Measurements from ENCODE around the gene NTRK2.

NTRK2 gene

GRCh38 chr9:84815554-84815953 lies 146.0 kb downstream of the NTRK2 start:
- DNase-seq (ENCODE audit: low read depth in 2 of 3, low spot score in 1 of 3): no peak

GRCh38 chr9:84817038-84817437 lies 147.5 kb downstream of the NTRK2 start:
- DNase-seq (ENCODE audit: low read depth in 2 of 3, low spot score in 1 of 3): no peak

GRCh38 chr9:84818791-84819190 lies 149.3 kb downstream of the NTRK2 start:
- no peak for DNase-seq (ENCODE audit: low read depth in 2 of 3, low spot score in 1 of 3)

- DNase-seq (ENCODE audit: low read depth in 2 of 3, low spot score in 1 of 3): no peak
These were observed 150.0 kb downstream of the NTRK2 start for GRCh38 chr9:84819491-84819991.

GRCh38 chr9:84821431-84821830 lies 151.9 kb downstream of the NTRK2 start:
- no peak for DNase-seq (ENCODE audit: low read depth in 2 of 3, low spot score in 1 of 3)

- no peak for DNase-seq (ENCODE audit: low read depth in 2 of 3, low spot score in 1 of 3)
These were observed 153.2 kb downstream of the NTRK2 start for GRCh38 chr9:84822589-84823233.

GRCh38 chr9:84823421-84824271 lies 154.1 kb downstream of the NTRK2 start:
- no peak for DNase-seq (ENCODE audit: low read depth in 2 of 3, low spot score in 1 of 3)

- DNase-seq (ENCODE audit: low read depth in 2 of 3, low spot score in 1 of 3): no peak
These were observed 157.8 kb downstream of the NTRK2 start for GRCh38 chr9:84827216-84827765.

- DNase-seq (ENCODE audit: low read depth in 2 of 3, low spot score in 1 of 3): no peak
These were observed 158.5 kb downstream of the NTRK2 start for GRCh38 chr9:84828046-84828445.

- DNase-seq (ENCODE audit: low read depth in 2 of 3, low spot score in 1 of 3): no peak
These were observed 159.9 kb downstream of the NTRK2 start for GRCh38 chr9:84829471-84829870.

GRCh38 chr9:84829997-84830696 lies 160.6 kb downstream of the NTRK2 start:
- no peak for DNase-seq (ENCODE audit: low read depth in 2 of 3, low spot score in 1 of 3)

- DNase-seq (ENCODE audit: low read depth in 2 of 3, low spot score in 1 of 3): no peak
These were observed 161.8 kb downstream of the NTRK2 start for GRCh38 chr9:84831377-84831776.

- DNase-seq (ENCODE audit: low read depth in 2 of 3, low spot score in 1 of 3): no peak
These were observed 162.9 kb downstream of the NTRK2 start for GRCh38 chr9:84832453-84832852.

GRCh38 chr9:84834426-84834825 lies 164.9 kb downstream of the NTRK2 start:
- DNase-seq (ENCODE audit: low read depth in 2 of 3, low spot score in 1 of 3): no peak

- DNase-seq (ENCODE audit: low read depth in 2 of 3, low spot score in 1 of 3): no peak
These were observed 166.2 kb downstream of the NTRK2 start for GRCh38 chr9:84835745-84836144.

- DNase-seq (ENCODE audit: low read depth in 2 of 3, low spot score in 1 of 3): no peak
These were observed 169.3 kb downstream of the NTRK2 start for GRCh38 chr9:84838879-84839278.

GRCh38 chr9:84839541-84839940 lies 170.0 kb downstream of the NTRK2 start:
- DNase-seq (ENCODE audit: low read depth in 2 of 3, low spot score in 1 of 3): no peak

- no peak for DNase-seq (ENCODE audit: low read depth in 2 of 3, low spot score in 1 of 3)
These were observed 172.4 kb downstream of the NTRK2 start for GRCh38 chr9:84841931-84842330.

GRCh38 chr9:84843175-84843824 lies 173.8 kb downstream of the NTRK2 start:
- no peak for DNase-seq (ENCODE audit: low read depth in 2 of 3, low spot score in 1 of 3)

- DNase-seq (ENCODE audit: low read depth in 2 of 3, low spot score in 1 of 3): no peak
These were observed 176.7 kb downstream of the NTRK2 start for GRCh38 chr9:84845956-84846900.

All from stimulated activated CD4-positive, alpha-beta T cell treated with anti-CD3 and anti-CD28 coated beads, Interleukin-12 subunit alpha, Interleukin-12 subunit beta, amount 100 ng/mL, for 48 hours (primary cell).